ENCODE measurements around the gene ISM1. TPM values are rescaled to one million over a fixed set of nuclear protein-coding genes. Genes with fewer than 3 reads are reported as not detected.

The ISM1 gene
- total RNA-seq, 3 donors from 2014 or later, result 13.0 to 18.7 (median 15.2) TPM

- no peak for TF ChIP-seq CTCF (IDR thresholded peaks at IDR 0.05)
- TF ChIP-seq POLR2AphosphoS5 (IDR thresholded peaks at IDR 0.05), result no peak
- no peaks in the 10 kb centered on the region for H3K9me3 ChIP-seq
- peak overlapping the region; percentile 53 to 87 (median 66) for H3K4me3 ChIP-seq
- intact Hi-C loops (cut with DNase I; ENCODE audit: low total_unique reads), result no loop called here
- no peaks in the 10 kb centered on the region for H3K36me3 ChIP-seq
- DNase-seq (ENCODE audit: low spot score in 2 of 2), result no peak
- peak overlapping the region; percentile 77 to 88 for H3K27ac ChIP-seq
- H3K27me3 ChIP-seq, result peaks cover 3 to 16% of the 10 kb centered on the region in 2 donors
- no peaks in the 10 kb centered on the region for H3K4me1 ChIP-seq
These were observed 219 bp downstream of the ISM1 start for GRCh38 chr20:13221313-13221672.

- peak overlapping the region; percentile 63 to 88 for H3K27ac ChIP-seq
- H3K4me1 ChIP-seq, result no peaks in the 10 kb centered on the region
- H3K27me3 ChIP-seq, result peaks cover 3 to 16% of the 10 kb centered on the region in 2 donors
- intact Hi-C loops (cut with DNase I; ENCODE audit: low total_unique reads), result no loop called here
- peak in 1 of 2 donors; percentile 42 for DNase-seq (ENCODE audit: low spot score in 2 of 2)
- H3K9me3 ChIP-seq, result no peaks in the 10 kb centered on the region
- H3K4me3 ChIP-seq, result peak overlapping the region; percentile 53 to 87 (median 66)
- TF ChIP-seq POLR2AphosphoS5 (IDR thresholded peaks at IDR 0.05) (peak in 1 of 3 donors; percentile 29), CTCF (IDR thresholded peaks at IDR 0.05) (no peak), POLR2A (IDR thresholded peaks at IDR 0.05) (no peak)
- no peaks in the 10 kb centered on the region for H3K36me3 ChIP-seq
These were observed 722 bp downstream of the ISM1 start for GRCh38 chr20:13221673-13222318.

- intact Hi-C loops (cut with DNase I; ENCODE audit: low total_unique reads), result no loop called here
- H3K4me1 ChIP-seq, result no peaks in the 10 kb centered on the region
- H3K27ac ChIP-seq, result peak overlapping the region; percentile 63 to 88
- no peak for DNase-seq (ENCODE audit: low spot score in 2 of 2)
- no peaks in the 10 kb centered on the region for H3K9me3 ChIP-seq
- TF ChIP-seq CTCF (IDR thresholded peaks at IDR 0.05), result no peak
- TF ChIP-seq POLR2AphosphoS5 (IDR thresholded peaks at IDR 0.05), result no peak
- no peak for TF ChIP-seq POLR2A (IDR thresholded peaks at IDR 0.05)
- H3K36me3 ChIP-seq, result no peaks in the 10 kb centered on the region
- peak overlapping the region; percentile 53 to 87 (median 66) for H3K4me3 ChIP-seq
- H3K27me3 ChIP-seq, result peaks cover 3 to 16% of the 10 kb centered on the region in 2 donors
These were observed 1.2 kb downstream of the ISM1 start for GRCh38 chr20:13222319-13222716.

- no peak for DNase-seq (ENCODE audit: low spot score in 2 of 2)
These were observed 2.9 kb downstream of the ISM1 start for GRCh38 chr20:13223736-13224520.

More at GRCh38 chr20:13223736-13224520, 2.9 kb downstream of the ISM1 start:
- no peaks in the 10 kb centered on the region for H3K36me3 ChIP-seq
- H3K27ac ChIP-seq, result no peak overlapping the region
- intact Hi-C loops (cut with DNase I; ENCODE audit: low total_unique reads), result no loop called here
- no peaks in the 10 kb centered on the region for H3K4me1 ChIP-seq
- TF ChIP-seq POLR2A (IDR thresholded peaks at IDR 0.05), result no peak
- no peak for TF ChIP-seq CTCF (IDR thresholded peaks at IDR 0.05)
- TF ChIP-seq POLR2AphosphoS5 (IDR thresholded peaks at IDR 0.05), result no peak
- peaks cover 3 to 16% of the 10 kb centered on the region in 2 donors for H3K27me3 ChIP-seq
- H3K9me3 ChIP-seq, result no peaks in the 10 kb centered on the region
- H3K4me3 ChIP-seq, result peak overlapping the region in 1 of 3 donors; percentile 7
